IMR-90 (cell line): ENCODE measurements around the gene UCK2. TPM values are rescaled to one million over a fixed set of nuclear protein-coding genes. Genes with fewer than 3 reads are reported as not detected.

Source experiments
- ATAC-seq: fragments of 200-7000 bp; cut with Tn5 transposase; 2 replicates; pipeline ENCODE4 v1.9.1; 2020; ENCODE audit warnings: low read depth, mild to moderate bottlenecking, moderate library complexity
- BruUV-seq: library from RNA; stranded (reverse); fragments of 400-500 nt; replicated peaks from 2 replicates; lab custom pipeline; 2021; lab: Mats Ljungman, UMichigan
- CTCF ChIA-PET: fragments of 300-600 bp; formaldehyde crosslinking; extraction: SDS; loops from one replicate; lab custom pipeline; 2021; ENCODE audit warnings: antibody characterized with exemption; lab: Yijun Ruan, JAX
- POLR2A ChIA-PET: fragments of 300-600 bp; sonication (Branson Sonifier 250); formaldehyde crosslinking; loops from one replicate; lab custom pipeline; 2022; ENCODE audit warnings: antibody characterized with exemption; ENCODE audit not compliant: unreplicated experiment; lab: Charles Lee
- DNase-seq: peaks from one replicate; pipeline ENCODE4 v3.0.0; 2013
- H2AFZ ChIP-seq: replicated peaks from 2 replicates; pipeline ENCODE3; 2013; ENCODE audit warnings: low read length, mild to moderate bottlenecking; ENCODE audit not compliant: poor library complexity
- H2AK5ac ChIP-seq: 2 replicates; pipeline ENCODE4 v1.6.1; 2013; ENCODE audit warnings: low read depth, low read length, inconsistent platforms
- H2AK9ac ChIP-seq: replicated peaks from 2 replicates; pipeline ENCODE3; 2013; ENCODE audit warnings: mild to moderate bottlenecking, low read depth, low read length, moderate library complexity; ENCODE audit not compliant: poor library complexity
- H2BK120ac ChIP-seq: 2 replicates; pipeline ENCODE4 v1.6.1; 2013; ENCODE audit warnings: low read depth, low read length, inconsistent platforms
- H2BK15ac ChIP-seq: 3 replicates; pipeline ENCODE4 v1.6.1; 2013; ENCODE audit warnings: low read depth, low read length, inconsistent platforms
- H2BK20ac ChIP-seq: 2 replicates; pipeline ENCODE4 v1.6.1; 2013; ENCODE audit warnings: low read depth, mild to moderate bottlenecking, inconsistent platforms, low read length, moderate library complexity
- H2BK5ac ChIP-seq: 2 replicates; pipeline ENCODE4 v1.6.1; 2013; ENCODE audit warnings: mild to moderate bottlenecking, low read depth, low read length, inconsistent platforms; ENCODE audit not compliant: poor library complexity, severe bottlenecking
- H3K14ac ChIP-seq: replicated peaks from 2 replicates; pipeline ENCODE4 v1.6.1; 2013; ENCODE audit warnings: low read depth, low read length, inconsistent platforms
- H3K18ac ChIP-seq: 2 replicates; pipeline ENCODE4 v1.6.1; 2013; ENCODE audit warnings: low read depth, low read length, control low read depth
- H3K23ac ChIP-seq: 2 replicates; pipeline ENCODE4 v1.6.1; 2013; ENCODE audit warnings: low read depth, low read length, inconsistent platforms
- H3K27ac ChIP-seq: 2 replicates; pipeline ENCODE4 v1.5.1; 2013; ENCODE audit warnings: mild to moderate bottlenecking, control low read depth, low read length; ENCODE audit not compliant: insufficient read depth
- H3K27me3 ChIP-seq: 2 replicates; pipeline ENCODE4 v1.6.1; 2013; ENCODE audit warnings: low read length; ENCODE audit not compliant: control insufficient read depth, insufficient read depth
- H3K36me3 ChIP-seq: 2 replicates; pipeline ENCODE4 v1.6.1; 2013; ENCODE audit warnings: low read length, mixed read lengths; ENCODE audit not compliant: control insufficient read depth, insufficient read depth
- H3K4ac ChIP-seq: 2 replicates; pipeline ENCODE4 v1.6.1; 2013; ENCODE audit warnings: low read depth, low read length, inconsistent platforms
- H3K4me1 ChIP-seq: 2 replicates; pipeline ENCODE4 v1.6.1; 2013; ENCODE audit warnings: low read length, mixed read lengths; ENCODE audit not compliant: control insufficient read depth, insufficient read depth
- H3K4me2 ChIP-seq: 2 replicates; pipeline ENCODE4 v1.6.1; 2013; ENCODE audit warnings: low read depth, mild to moderate bottlenecking, control low read depth, low read length, moderate library complexity
- H3K4me3 ChIP-seq: 2 replicates; pipeline ENCODE4 v1.5.1; 2013; ENCODE audit warnings: low read depth, mild to moderate bottlenecking, control low read depth, low read length, moderate library complexity; ENCODE audit not compliant: insufficient read depth
- H3K56ac ChIP-seq: 2 replicates; pipeline ENCODE4 v1.6.1; 2013; ENCODE audit warnings: low read length, inconsistent platforms; ENCODE audit not compliant: insufficient read depth; ENCODE audit errors: extremely low read depth
- H3K79me1 ChIP-seq, 2 experiments: 2 replicates each; pipeline ENCODE4 v1.6.1; 2013; ENCODE audit warnings: low read length in 2 of 2, inconsistent platforms in 1 of 2, low read depth in 1 of 2
- H3K9ac ChIP-seq: 2 replicates; pipeline ENCODE4 v1.6.1; 2013; ENCODE audit warnings: low read depth, low read length, control low read depth
- H3K9me1 ChIP-seq: 2 replicates; pipeline ENCODE4 v1.6.1; 2013; ENCODE audit warnings: low read length, inconsistent platforms; ENCODE audit not compliant: insufficient read depth
- H3K9me3 ChIP-seq: 2 replicates; pipeline ENCODE4 v1.6.1; 2013; ENCODE audit warnings: low read length; ENCODE audit not compliant: control insufficient read depth, insufficient read depth
- H4K20me1 ChIP-seq: 2 replicates; pipeline ENCODE4 v1.6.1; 2013; ENCODE audit warnings: low read length, inconsistent platforms; ENCODE audit not compliant: insufficient read depth
- H4K5ac ChIP-seq: 2 replicates; pipeline ENCODE4 v1.6.1; 2013; ENCODE audit warnings: mild to moderate bottlenecking, low read depth, low read length, control low read depth
- H4K8ac ChIP-seq, 2 experiments: 2 replicates each; pipeline ENCODE4 v1.6.1; 2013; ENCODE audit warnings: low read depth in 2 of 2, low read length in 2 of 2, control low read depth in 1 of 2, inconsistent platforms in 1 of 2
- H4K91ac ChIP-seq: 2 replicates; pipeline ENCODE4 v1.6.1; 2013; ENCODE audit warnings: low read depth, low read length, inconsistent platforms; ENCODE audit not compliant: insufficient read depth
- CEBPB ChIP-seq: IDR thresholded peaks from 2 replicates; pipeline ENCODE4 v1.6.1; 2012; ENCODE audit warnings: low read depth, low read length, improper control_type of control experiment
- CHD1 ChIP-seq: IDR thresholded peaks from 2 replicates; pipeline ENCODE4 v1.6.1; 2012; ENCODE audit warnings: low read depth, low read length, improper control_type of control experiment
- ELK1 ChIP-seq: fragments of 150-350 bp; IDR thresholded peaks from 2 replicates; pipeline ENCODE4 v1.6.1; 2016; ENCODE audit warnings: low read depth, mild to moderate bottlenecking, low read length, moderate library complexity, borderline replicate concordance
- MAFK ChIP-seq: IDR thresholded peaks from 2 replicates; pipeline ENCODE4 v1.6.1; 2012; ENCODE audit warnings: low read depth, low read length, improper control_type of control experiment
- MAZ ChIP-seq: IDR thresholded peaks from 2 replicates; pipeline ENCODE4 v1.6.1; 2012; ENCODE audit warnings: low read depth, mild to moderate bottlenecking, low read length, improper control_type of control experiment, moderate library complexity, borderline replicate concordance
- WGBS, 2 experiments: methylation state at CpG; one replicate each; pipeline versions ENCODE4 v1.1.5 to v1.1.7; 2013; ENCODE audit warnings: missing lambda C conversion rate in 2 of 2; ENCODE audit not compliant: insufficient read length in 1 of 2; ENCODE audit errors: extremely low coverage in 2 of 2; 5-methylcytosine and 5-hydroxymethylcytosine counted together
- dilution Hi-C: fragments of 300-500 bp; cut with HindIII; formaldehyde crosslinking; loops from one replicate; pipeline ENCODE4 v1.14.3; 2018; ENCODE audit warnings: low sequenced_read_pairs; ENCODE audit not compliant: unreplicated experiment
- in situ Hi-C: fragments of 300-500 bp; cut with MboI; formaldehyde crosslinking; loops from 3 replicates; pipeline ENCODE4 v1.14.3; 2019; ENCODE audit warnings: low sequenced_read_pairs, inconsistent platforms, mixed read lengths
- intact Hi-C: fragments of 100-400 bp; cut with micrococcal nuclease; formaldehyde crosslinking; loops from 2 replicates; pipeline ENCODE4 v1.10.0; 2022
- polyA plus RNA-seq, 3 experiments: library from polyadenylated mRNA; depleted of rRNA; stranded (reverse); fragments of >200 nt; gene quantifications; 2 replicates each; pipeline ENCODE4 v1.2.3, GENCODE V29; 2012; ENCODE audit warnings: low replicate concordance in 1 of 3
- total RNA-seq: library from RNA; depleted of rRNA; stranded (reverse); fragments of >200 nt; gene quantifications from 2 replicates; pipeline ENCODE4 v1.2.3, GENCODE V29; 2012

The UCK2 gene
- total and polyA plus RNA-seq, 2 of the 4 experiments (the other 2 are of a cell fraction), result 83.0 to 87.8 TPM

- peaks cover 45 to 66% of the 10 kb centered on the region in 2 experiments for H3K79me1 ChIP-seq
- H2BK15ac ChIP-seq, result no peak overlapping the region
- no peak overlapping the region for H4K8ac ChIP-seq
- no peak overlapping the region for H3K9ac ChIP-seq
- H2BK120ac ChIP-seq, result no peak overlapping the region
- H3K27me3 ChIP-seq, result no peaks in the 10 kb centered on the region
- no peak overlapping the region for H2AK5ac ChIP-seq
- no peak overlapping the region for H3K4me3 ChIP-seq
- no peaks in the 10 kb centered on the region for H3K36me3 ChIP-seq
- no peak for TF ChIP-seq CHD1
- TF ChIP-seq CEBPB, result no peak
- no peak for TF ChIP-seq ELK1
- TF ChIP-seq MAZ, result no peak
- no peak for TF ChIP-seq MAFK
- WGBS, 2 experiments, result no CpG with 5 or more reads among the region's 6 CpGs
- H3K56ac ChIP-seq, result no peak overlapping the region
- peaks cover 27% of the 10 kb centered on the region for H4K20me1 ChIP-seq
- no peak overlapping the region for H3K27ac ChIP-seq
- dilution Hi-C loops (no loop called here), in situ Hi-C loops (no loop called here), intact Hi-C loops (no loop called here)
- no peak overlapping the region for H4K91ac ChIP-seq
- H2AFZ ChIP-seq, result no peak overlapping the region
- no peak overlapping the region for H2BK5ac ChIP-seq
- H2BK20ac ChIP-seq, result no peak overlapping the region
- CTCF ChIA-PET, result no interaction called here
- no peak overlapping the region for H3K4ac ChIP-seq
- no peak for ATAC-seq
- H3K4me2 ChIP-seq, result no peak overlapping the region
- POLR2A ChIA-PET, result no interaction called here
- no peaks in the 10 kb centered on the region for H3K9me1 ChIP-seq
- no peak overlapping the region for H2AK9ac ChIP-seq
- DNase-seq, result no peak
- H4K5ac ChIP-seq, result no peak overlapping the region
- H3K4me1 ChIP-seq, result no peaks in the 10 kb centered on the region
- H3K14ac ChIP-seq, result no peak overlapping the region
- no TSS peak for BruUV-seq
- H3K23ac ChIP-seq, result no peak overlapping the region
- no peak overlapping the region for H3K18ac ChIP-seq
- no peaks in the 10 kb centered on the region; the same call in 1 of the 2 replicates for H3K9me3 ChIP-seq
Measured at GRCh38 chr1:165875604-165876003, 48.2 kb downstream of the UCK2 start.
